ENCODE results near the gene PCDHGA1. TPM values are rescaled to one million over a fixed set of nuclear protein-coding genes. Genes with fewer than 3 reads are reported as not detected.
A peak's percentile ranks its signal among the peaks of the same experiment; 100 is the strongest.
"Not testable (repeated sequence)": the region's sequence is repeated elsewhere in the genome, so short reads cannot be mapped to it uniquely, and the experiment has no call there.

Gene PCDHGA1
- polyA plus RNA-seq, 1 experiment = 2.2 TPM

DNA sequence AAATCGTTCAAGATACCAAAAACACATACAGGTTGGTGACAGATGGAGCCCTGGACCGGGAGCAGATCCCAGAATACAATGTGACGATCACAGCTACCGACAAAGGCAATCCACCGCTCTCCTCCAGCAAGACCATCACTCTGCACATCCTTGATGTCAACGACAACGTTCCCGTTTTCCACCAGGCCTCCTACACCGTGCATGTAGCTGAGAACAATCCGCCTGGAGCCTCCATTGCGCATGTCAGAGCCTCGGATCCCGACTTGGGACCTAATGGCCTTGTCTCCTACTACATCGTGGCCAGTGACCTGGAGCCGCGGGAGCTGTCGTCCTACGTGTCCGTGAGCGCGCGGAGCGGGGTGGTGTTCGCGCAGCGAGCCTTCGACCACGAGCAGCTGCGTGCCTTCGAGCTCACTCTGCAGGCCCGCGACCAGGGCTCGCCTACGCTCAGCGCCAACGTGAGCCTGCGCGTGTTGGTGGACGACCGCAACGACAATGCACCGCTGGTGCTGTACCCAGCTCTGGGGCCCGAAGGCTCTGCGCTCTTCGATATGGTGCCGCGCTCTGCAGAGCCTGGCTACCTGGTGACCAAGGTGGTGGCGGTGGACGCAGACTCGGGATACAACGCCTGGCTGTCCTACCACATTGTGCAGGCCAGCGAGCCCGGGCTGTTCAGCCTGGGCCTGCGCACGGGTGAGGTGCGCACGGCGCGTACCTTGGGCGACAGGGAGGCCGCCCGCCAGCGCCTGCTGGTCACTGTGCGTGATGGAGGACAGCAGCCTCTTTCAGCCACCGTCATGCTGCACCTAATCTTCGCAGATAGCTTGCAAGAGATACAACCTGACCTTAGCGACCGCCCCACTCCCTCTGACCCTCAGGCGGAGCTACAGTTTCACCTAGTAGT is 41.5 kb downstream of the PCDHGA1 start:
- H3K9me3 ChIP-seq (ENCODE audit: control insufficient read depth, insufficient read depth, low read length) = peaks cover 67% of the 10 kb centered on the region
- DNase-seq (ENCODE audit: low read depth, low spot score) = no peak
- POLR2A ChIA-PET = no interaction called here
- no peak overlapping the region for H3K4me3 ChIP-seq (ENCODE audit: low read depth, low read length)
- CTCF ChIA-PET = interaction anchor here (0.9 to 3.8 kb wide), 8 partner anchors 22 to 195 kb away, joined by 3 to 105 read pairs (median 14); partner anchors contain the start of genes PCDHGA10, PCDHGA12, PCDHGB1 and TAF7
- peaks cover 4% of the 10 kb centered on the region for H3K27me3 ChIP-seq (ENCODE audit: control insufficient read depth, insufficient read depth, low read length)
- TF ChIP-seq, protein P1, sequence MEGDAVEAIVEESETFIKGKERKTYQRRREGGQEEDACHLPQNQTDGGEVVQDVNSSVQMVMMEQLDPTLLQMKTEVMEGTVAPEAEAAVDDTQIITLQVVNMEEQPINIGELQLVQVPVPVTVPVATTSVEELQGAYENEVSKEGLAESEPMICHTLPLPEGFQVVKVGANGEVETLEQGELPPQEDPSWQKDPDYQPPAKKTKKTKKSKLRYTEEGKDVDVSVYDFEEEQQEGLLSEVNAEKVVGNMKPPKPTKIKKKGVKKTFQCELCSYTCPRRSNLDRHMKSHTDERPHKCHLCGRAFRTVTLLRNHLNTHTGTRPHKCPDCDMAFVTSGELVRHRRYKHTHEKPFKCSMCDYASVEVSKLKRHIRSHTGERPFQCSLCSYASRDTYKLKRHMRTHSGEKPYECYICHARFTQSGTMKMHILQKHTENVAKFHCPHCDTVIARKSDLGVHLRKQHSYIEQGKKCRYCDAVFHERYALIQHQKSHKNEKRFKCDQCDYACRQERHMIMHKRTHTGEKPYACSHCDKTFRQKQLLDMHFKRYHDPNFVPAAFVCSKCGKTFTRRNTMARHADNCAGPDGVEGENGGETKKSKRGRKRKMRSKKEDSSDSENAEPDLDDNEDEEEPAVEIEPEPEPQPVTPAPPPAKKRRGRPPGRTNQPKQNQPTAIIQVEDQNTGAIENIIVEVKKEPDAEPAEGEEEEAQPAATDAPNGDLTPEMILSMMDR (IDR thresholded peaks at IDR 0.05; ENCODE audit: low read depth, low read length) = no peak
- no peak overlapping the region for H3K27ac ChIP-seq (ENCODE audit: low read depth, low read length)

DNA sequence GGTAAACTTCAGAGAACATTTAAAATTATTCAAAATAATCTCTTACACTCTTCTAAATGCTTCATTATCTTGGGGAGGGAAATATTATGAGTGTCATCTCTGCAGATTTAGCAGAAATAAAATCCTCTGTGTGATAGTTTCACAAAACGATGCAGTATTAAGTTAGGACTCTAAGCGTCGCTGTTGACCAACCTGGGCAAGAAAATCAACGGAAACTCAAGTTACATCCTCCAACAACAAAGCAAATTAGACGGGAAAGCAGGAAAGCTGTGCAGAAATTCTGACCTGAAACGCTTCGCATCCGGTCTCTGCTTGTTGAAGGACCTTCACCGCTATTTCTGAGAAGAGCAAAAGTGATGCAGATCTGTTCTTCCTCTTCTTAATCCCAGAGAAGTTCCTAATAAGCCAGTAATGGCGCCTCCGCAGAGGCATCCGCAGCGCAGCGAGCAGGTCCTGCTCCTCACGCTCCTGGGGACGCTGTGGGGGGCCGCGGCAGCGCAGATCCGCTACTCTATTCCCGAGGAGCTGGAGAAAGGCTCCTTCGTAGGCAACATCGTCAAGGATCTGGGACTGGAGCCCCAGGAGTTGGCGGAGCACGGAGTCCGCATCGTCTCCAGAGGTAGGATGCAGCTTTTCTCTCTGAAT is 43.5 kb downstream of the PCDHGA1 start, which contains the start of gene PCDHGA6:
PCDHGA6 (plus strand) TSS at position 219 of the 645 bp plus-strand sequence; CDS start at position 412, 193 bp downstream.
- no peak for DNase-seq (ENCODE audit: low read depth, low spot score)
- Histone ChIP-seq H3K9me3 (ENCODE audit: control insufficient read depth, insufficient read depth, low read length) (peaks cover 71% of the 10 kb centered on the region), H3K27me3 (ENCODE audit: control insufficient read depth, insufficient read depth, low read length) (peaks cover 4% of the 10 kb centered on the region), H3K4me3 (ENCODE audit: low read depth, low read length) (peak within 1 kb of the TSS; percentile 37), H3K27ac (ENCODE audit: low read depth, low read length) (no peak within 1 kb of the TSS)
- TF ChIP-seq, protein P1 (IDR thresholded peaks at IDR 0.05; ENCODE audit: low read depth, low read length) = peak; percentile 54
- POLR2A ChIA-PET = no interaction called here
- CTCF ChIA-PET = interaction anchor here (0.6 to 2.8 kb wide), 11 partner anchors 17 to 194 kb away, joined by 3 to 22 read pairs (median 4); partner anchors contain the start of genes PCDHGA12 and PCDHGB7

DNA sequence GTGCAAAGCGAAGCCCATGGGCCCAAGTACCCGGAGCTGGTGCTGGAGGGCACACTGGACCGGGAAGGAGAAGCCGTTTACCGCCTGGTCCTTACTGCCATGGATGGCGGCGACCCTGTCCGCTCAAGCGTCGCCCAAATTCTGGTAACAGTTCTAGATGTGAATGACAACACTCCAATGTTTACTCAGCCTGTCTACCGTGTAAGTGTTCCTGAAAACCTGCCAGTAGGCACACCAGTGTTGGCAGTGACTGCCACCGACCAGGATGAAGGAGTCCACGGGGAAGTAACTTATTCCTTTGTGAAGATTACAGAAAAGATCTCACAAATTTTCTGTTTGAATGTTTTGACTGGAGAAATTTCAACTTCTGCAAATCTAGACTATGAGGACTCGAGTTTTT is 44.3 kb downstream of the PCDHGA1 start:
- peaks cover 71% of the 10 kb centered on the region for H3K9me3 ChIP-seq (ENCODE audit: control insufficient read depth, insufficient read depth, low read length)
- no peak overlapping the region for H3K27ac ChIP-seq (ENCODE audit: low read depth, low read length)
- DNase-seq (ENCODE audit: low read depth, low spot score) = no peak
- TF ChIP-seq, protein P1 (IDR thresholded peaks at IDR 0.05; ENCODE audit: low read depth, low read length) = no peak
- ChIA-PET POLR2A (no interaction called here), CTCF (interaction anchor here (0.6 to 2.8 kb wide), 9 partner anchors 16 to 193 kb away, joined by 3 to 22 read pairs (median 4); partner anchors contain the start of gene PCDHGA12)
- H3K4me3 ChIP-seq (ENCODE audit: low read depth, low read length) = no peak overlapping the region
- H3K27me3 ChIP-seq (ENCODE audit: control insufficient read depth, insufficient read depth, low read length) = peaks cover 4% of the 10 kb centered on the region

DNA sequence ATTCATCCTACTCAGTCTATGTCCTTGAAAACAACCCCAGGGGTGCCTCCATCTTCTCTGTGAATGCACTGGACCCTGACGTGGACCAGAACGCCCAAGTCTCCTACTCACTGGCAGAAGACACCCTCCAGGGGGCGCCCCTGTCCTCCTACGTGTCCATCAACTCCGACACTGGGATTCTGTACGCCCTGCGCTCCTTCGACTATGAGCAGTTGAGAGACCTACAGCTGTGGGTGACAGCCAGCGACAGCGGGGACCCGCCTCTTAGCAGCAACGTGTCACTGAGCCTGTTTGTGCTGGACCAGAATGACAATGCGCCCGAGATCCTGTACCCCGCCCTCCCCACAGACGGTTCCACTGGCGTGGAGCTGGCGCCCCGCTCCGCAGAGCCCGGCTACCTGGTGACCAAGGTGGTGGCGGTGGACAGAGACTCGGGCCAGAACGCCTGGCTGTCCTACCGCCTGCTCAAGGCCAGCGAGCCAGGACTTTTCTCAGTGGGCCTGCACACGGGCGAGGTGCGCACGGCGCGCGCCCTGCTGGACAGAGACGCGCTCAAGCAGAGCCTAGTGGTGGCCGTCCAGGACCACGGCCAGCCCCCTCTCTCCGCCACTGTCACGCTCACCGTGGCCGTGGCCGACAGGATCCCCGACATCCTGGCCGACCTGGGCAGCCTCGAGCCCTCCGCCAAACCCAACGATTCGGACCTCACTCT is 45.3 kb downstream of the PCDHGA1 start:
- DNase-seq (ENCODE audit: low read depth, low spot score); H3K4me3 ChIP-seq (ENCODE audit: low read depth, low read length); H3K27me3 ChIP-seq (ENCODE audit: control insufficient read depth, insufficient read depth, low read length); H3K27ac ChIP-seq (ENCODE audit: low read depth, low read length); POLR2A ChIA-PET: not testable (repeated sequence)
- peaks cover 67% of the 10 kb centered on the region for H3K9me3 ChIP-seq (ENCODE audit: control insufficient read depth, insufficient read depth, low read length)
- CTCF ChIA-PET = interaction anchor here (1.0 to 2.8 kb wide), 3 partner anchors 15 to 193 kb away, joined by 3 to 22 read pairs (median 4); no protein-coding TSS in a partner anchor

Data from AG04450 (cell line).